MCF 10A (cell line): ENCODE results near the gene MAGI1. TPM values are rescaled to one million over a fixed set of nuclear protein-coding genes. Genes with fewer than 3 reads are reported as not detected.

Source experiments
- BruUV-seq: library from RNA; stranded (reverse); fragments of 400-500 nt; replicated peaks from 2 replicates; lab custom pipeline; 2021; lab: Mats Ljungman, UMichigan
- CTCF ChIA-PET: fragments of 300-600 bp; sonication (Branson Sonifier 250); formaldehyde crosslinking; extraction: SDS; loops from one replicate; lab custom pipeline; 2021; ENCODE audit warnings: antibody characterized with exemption, inconsistent platforms; lab: Yijun Ruan, JAX
- POLR2A ChIA-PET: fragments of 300-600, 350-650 bp; sonication (Branson Sonifier 250); formaldehyde crosslinking; extraction: SDS; loops from one replicate; lab custom pipeline; 2020; ENCODE audit warnings: antibody characterized with exemption, inconsistent platforms; lab: Yijun Ruan, JAX
- DNase-seq: peaks from one replicate; pipeline ENCODE4 v3.0.0-alpha.2; 2018; ENCODE audit not compliant: unreplicated experiment
- H3K27ac Mint-ChIP-seq: one replicate; pipeline ENCODE4 v1.8.0; 2022; ENCODE audit warnings: mild to moderate bottlenecking, low read depth, mixed read lengths; ENCODE audit not compliant: unreplicated experiment
- H3K27me3 Mint-ChIP-seq: one replicate; pipeline ENCODE4 v1.8.0; 2022; ENCODE audit warnings: mixed read lengths; ENCODE audit not compliant: insufficient read depth, unreplicated experiment
- H3K36me3 Mint-ChIP-seq: one replicate; pipeline ENCODE4 v1.8.0; 2022; ENCODE audit warnings: mild to moderate bottlenecking, moderate library complexity, mixed read lengths; ENCODE audit not compliant: insufficient read depth, unreplicated experiment
- H3K4me1 Mint-ChIP-seq: one replicate; pipeline ENCODE4 v1.8.0; 2022; ENCODE audit warnings: mixed read lengths; ENCODE audit not compliant: insufficient read depth, unreplicated experiment
- H3K4me3 Mint-ChIP-seq: one replicate; pipeline ENCODE4 v1.8.0; 2022; ENCODE audit warnings: mild to moderate bottlenecking, moderate library complexity, mixed read lengths; ENCODE audit not compliant: unreplicated experiment
- H3K9me3 Mint-ChIP-seq: one replicate; pipeline ENCODE4 v1.8.0; 2022; ENCODE audit warnings: mixed read lengths; ENCODE audit not compliant: unreplicated experiment
- intact Hi-C: fragments of 100-400 bp; cut with micrococcal nuclease; formaldehyde crosslinking; loops from 2 replicates; pipeline ENCODE4 v1.14.1; 2022
- total RNA-seq: library from RNA; stranded (reverse); gene quantifications from 2 replicates; pipeline ENCODE4 v1.2.3, GENCODE V29; 2022
- TF ChIP-seq, protein P1 (sequence below): fragments of 200-600 bp; IDR thresholded peaks from one replicate; pipeline ENCODE4 v1.8.0; 2022; ENCODE audit warnings: antibody characterized with exemption, mild to moderate bottlenecking; ENCODE audit not compliant: unreplicated experiment

MAGI1 gene
- total RNA-seq, 1 experiment from 2014 or later = 6.2 TPM

DNA sequence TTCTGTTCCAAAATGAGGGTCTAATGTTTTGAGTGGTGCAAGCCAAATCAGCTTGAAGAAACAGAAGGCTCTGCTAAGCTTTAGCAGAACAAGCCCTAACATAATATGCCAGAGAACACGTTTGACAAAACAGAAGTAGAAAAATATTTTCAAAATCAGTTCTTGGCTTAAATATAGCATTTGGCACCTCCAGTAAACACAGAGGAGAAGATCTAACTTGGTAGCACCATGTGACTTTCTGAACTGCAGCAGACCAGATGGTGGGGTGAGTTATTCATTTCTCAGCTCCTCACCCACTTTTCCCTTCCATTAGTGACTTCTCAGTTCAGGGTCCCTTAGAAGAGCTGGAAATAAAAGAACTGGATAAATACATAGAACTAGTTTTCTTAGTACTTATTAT, 395.8 kb downstream of the MAGI1 start:
- POLR2A ChIA-PET = interaction anchor here (1.0 kb wide), 1 partner anchor 21 kb away, joined by 3 read pairs; no protein-coding TSS in a partner anchor
- no peak overlapping the region for H3K27ac Mint-ChIP-seq
- H3K4me1 Mint-ChIP-seq = no peaks in the 10 kb centered on the region
- no peak for DNase-seq
- H3K9me3 Mint-ChIP-seq = peaks cover 24% of the 10 kb centered on the region
- no peaks in the 10 kb centered on the region for H3K36me3 Mint-ChIP-seq
- no peak overlapping the region for H3K4me3 Mint-ChIP-seq
- TF ChIP-seq, protein P1, sequence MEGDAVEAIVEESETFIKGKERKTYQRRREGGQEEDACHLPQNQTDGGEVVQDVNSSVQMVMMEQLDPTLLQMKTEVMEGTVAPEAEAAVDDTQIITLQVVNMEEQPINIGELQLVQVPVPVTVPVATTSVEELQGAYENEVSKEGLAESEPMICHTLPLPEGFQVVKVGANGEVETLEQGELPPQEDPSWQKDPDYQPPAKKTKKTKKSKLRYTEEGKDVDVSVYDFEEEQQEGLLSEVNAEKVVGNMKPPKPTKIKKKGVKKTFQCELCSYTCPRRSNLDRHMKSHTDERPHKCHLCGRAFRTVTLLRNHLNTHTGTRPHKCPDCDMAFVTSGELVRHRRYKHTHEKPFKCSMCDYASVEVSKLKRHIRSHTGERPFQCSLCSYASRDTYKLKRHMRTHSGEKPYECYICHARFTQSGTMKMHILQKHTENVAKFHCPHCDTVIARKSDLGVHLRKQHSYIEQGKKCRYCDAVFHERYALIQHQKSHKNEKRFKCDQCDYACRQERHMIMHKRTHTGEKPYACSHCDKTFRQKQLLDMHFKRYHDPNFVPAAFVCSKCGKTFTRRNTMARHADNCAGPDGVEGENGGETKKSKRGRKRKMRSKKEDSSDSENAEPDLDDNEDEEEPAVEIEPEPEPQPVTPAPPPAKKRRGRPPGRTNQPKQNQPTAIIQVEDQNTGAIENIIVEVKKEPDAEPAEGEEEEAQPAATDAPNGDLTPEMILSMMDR = no peak
- no TSS peak for BruUV-seq
- intact Hi-C loops = no loop called here
- H3K27me3 Mint-ChIP-seq = no peaks in the 10 kb centered on the region
- CTCF ChIA-PET = interaction anchor here (1.0 to 2.9 kb wide), 3 partner anchors 31 to 108 kb away, joined by 3 to 8 read pairs (median 3); no protein-coding TSS in a partner anchor

DNA sequence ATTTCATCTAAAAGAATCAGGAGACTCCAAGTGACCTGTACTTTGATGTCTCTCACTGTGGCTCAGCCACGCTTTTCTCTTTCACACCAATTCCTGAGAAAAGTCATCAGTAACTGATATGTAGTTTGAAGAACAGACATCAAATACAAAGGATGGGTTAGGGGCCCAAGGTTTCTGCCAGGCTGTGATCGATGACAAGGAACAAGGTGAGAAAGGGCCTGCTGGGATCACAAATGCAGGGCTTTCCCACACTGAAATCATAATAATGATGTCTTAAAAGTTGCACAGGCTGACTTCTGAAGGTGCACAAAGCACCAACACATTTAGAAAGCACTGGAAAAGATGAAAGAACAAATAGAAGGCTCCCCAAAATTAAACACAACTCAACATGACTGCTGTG, 396.9 kb downstream of the MAGI1 start:
- no TSS peak for BruUV-seq
- DNase-seq = no peak
- intact Hi-C loops = no loop called here
- TF ChIP-seq, protein P1 = no peak
- no peaks in the 10 kb centered on the region for H3K27me3 Mint-ChIP-seq
- H3K27ac Mint-ChIP-seq = no peak overlapping the region
- peaks cover 21% of the 10 kb centered on the region for H3K9me3 Mint-ChIP-seq
- H3K36me3 Mint-ChIP-seq = no peaks in the 10 kb centered on the region
- no peak overlapping the region for H3K4me3 Mint-ChIP-seq
- ChIA-PET CTCF (interaction anchor here (2.9 kb wide), 1 partner anchor 32 kb away, joined by 8 read pairs; no protein-coding TSS in a partner anchor), POLR2A (interaction anchor here (0.6 kb wide), 1 partner anchor 335 kb away, joined by 4 read pairs; no protein-coding TSS in a partner anchor)
- H3K4me1 Mint-ChIP-seq = no peaks in the 10 kb centered on the region

DNA sequence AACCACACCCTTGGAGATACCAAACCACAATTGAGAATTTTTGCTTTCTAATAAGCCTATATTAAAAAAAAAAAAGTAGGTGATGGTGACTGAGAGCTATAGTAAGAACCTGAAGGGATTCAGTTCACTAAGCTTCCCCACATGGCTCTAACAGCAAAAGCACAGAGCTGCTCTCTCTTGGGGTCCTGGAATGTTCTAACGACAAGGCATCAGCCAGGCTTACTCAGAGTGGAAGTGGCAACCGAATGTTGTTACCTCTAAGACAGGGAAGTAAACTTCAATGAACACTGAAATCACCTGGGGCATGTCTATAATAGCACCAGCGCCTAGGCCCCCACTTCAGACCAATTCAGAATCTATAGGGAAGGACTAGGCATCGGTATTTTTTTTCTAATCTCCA, 397.7 kb downstream of the MAGI1 start:
- DNase-seq = no peak
- TF ChIP-seq, protein P1 = no peak
- POLR2A ChIA-PET = no interaction called here
- intact Hi-C loops = no loop called here
- BruUV-seq = no TSS peak
- CTCF ChIA-PET = no interaction called here
- Mint-ChIP-seq H3K4me1 (no peaks in the 10 kb centered on the region), H3K27me3 (no peaks in the 10 kb centered on the region), H3K36me3 (no peaks in the 10 kb centered on the region), H3K27ac (no peak overlapping the region), H3K4me3 (no peak overlapping the region), H3K9me3 (peaks cover 14% of the 10 kb centered on the region)

DNA sequence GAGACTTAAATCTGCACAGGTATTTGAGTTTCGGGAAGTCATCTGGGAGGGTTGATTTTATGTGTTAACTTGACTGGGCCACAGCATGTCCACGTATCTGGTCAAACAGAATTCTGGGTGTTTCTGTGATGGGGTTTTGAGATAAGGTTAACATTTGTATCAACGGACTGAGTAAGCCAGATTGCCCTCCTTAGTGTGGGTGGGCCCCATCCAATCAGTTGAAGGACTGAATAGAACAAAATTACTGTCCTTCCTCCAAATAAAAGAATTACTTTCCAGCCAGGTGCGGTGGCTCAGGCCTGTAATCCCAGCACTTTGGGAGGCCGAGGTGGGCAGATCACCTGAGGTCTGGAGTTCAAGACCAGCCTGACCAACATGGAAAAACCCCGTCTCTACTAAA, 399.3 kb downstream of the MAGI1 start:
- intact Hi-C loops = no loop called here
- H3K27me3 Mint-ChIP-seq = no peaks in the 10 kb centered on the region
- ChIA-PET POLR2A (no interaction called here), CTCF (interaction anchor here (0.8 kb wide), 1 partner anchor 1489 kb away, joined by 3 read pairs; no protein-coding TSS in a partner anchor)
- no peak overlapping the region for H3K27ac Mint-ChIP-seq
- no peak for DNase-seq
- TF ChIP-seq, protein P1 = no peak
- no peak overlapping the region for H3K4me3 Mint-ChIP-seq
- no peaks in the 10 kb centered on the region for H3K4me1 Mint-ChIP-seq
- no peaks in the 10 kb centered on the region for H3K36me3 Mint-ChIP-seq
- BruUV-seq = no TSS peak
- H3K9me3 Mint-ChIP-seq = peaks cover 10% of the 10 kb centered on the region
